Vagina (tissue), 2 donors: ENCODE results near the gene CYB561. TPM values are rescaled to one million over a fixed set of nuclear protein-coding genes. Genes with fewer than 3 reads are reported as not detected.

Experiments
- DNase-seq, 2 donors: peaks; one replicate each; pipeline ENCODE4 v3.0.0-alpha.2; 2017; ENCODE audit errors: extremely low spot score in 2 of 2
- H3K27ac ChIP-seq: fragments of 200-600 bp; sonication (generic); one replicate; pipeline ENCODE4 v1.5.1; 2019
- H3K27me3 ChIP-seq: fragments of 200-600 bp; sonication (generic); one replicate; pipeline ENCODE4 v1.5.1; 2019
- H3K36me3 ChIP-seq, 2 donors: fragments of 200-600 bp; sonication (generic); one replicate each; pipeline ENCODE4 v1.5.1; 2017 to 2019
- H3K4me1 ChIP-seq: fragments of 200-600 bp; sonication (generic); one replicate; pipeline ENCODE4 v1.5.1; 2019
- H3K4me3 ChIP-seq, 2 donors: fragments of 200-600 bp; sonication (generic); 1 replicate in 1 of 2; 2 replicates in 1 of 2; pipeline ENCODE4 v1.5.1; 2016 to 2019
- H3K9me3 ChIP-seq: fragments of 200-600 bp; sonication (generic); one replicate; pipeline ENCODE4 v1.5.1; 2019
- POLR2A ChIP-seq, 2 donors: fragments of 450-650 bp; IDR thresholded peaks; one replicate each; pipeline ENCODE4 v1.6.1; 2017; ENCODE audit warnings: antibody characterized with exemption in 2 of 2, mild to moderate bottlenecking in 2 of 2, moderate library complexity in 2 of 2
- POLR2AphosphoS5 ChIP-seq, 2 donors: sonication (generic); formaldehyde crosslinking; IDR thresholded peaks; one replicate each; pipeline ENCODE4 v1.9.0; 2017; ENCODE audit warnings: antibody characterized with exemption in 2 of 2, mild to moderate bottlenecking in 2 of 2, low read depth in 1 of 2; ENCODE audit not compliant: insufficient read depth in 1 of 2
- intact Hi-C: fragments of 100-400 bp; cut with DNase I; formaldehyde crosslinking; loops from one replicate; pipeline ENCODE4 v1.15.1; 2023
- total RNA-seq: library from RNA; depleted of rRNA; stranded (reverse); fragments of >200 nt; gene quantifications from one replicate; pipeline ENCODE4 v1.2.3, GENCODE V29; 2016
- TF ChIP-seq, protein P1 (sequence below), 3 experiments: fragments of 450-650 bp in 2 of 3; fragments of 200-600 bp in 1 of 3; sonication (generic) in 1 of 3; IDR thresholded peaks; one replicate each; pipeline ENCODE4 v1.5.1; 2017 to 2019; ENCODE audit warnings: antibody characterized with exemption in 3 of 3, mild to moderate bottlenecking in 2 of 3, moderate library complexity in 2 of 3

The CYB561 gene
- total RNA-seq, 1 donor from 2014 or later, result 46.2 TPM

DNA sequence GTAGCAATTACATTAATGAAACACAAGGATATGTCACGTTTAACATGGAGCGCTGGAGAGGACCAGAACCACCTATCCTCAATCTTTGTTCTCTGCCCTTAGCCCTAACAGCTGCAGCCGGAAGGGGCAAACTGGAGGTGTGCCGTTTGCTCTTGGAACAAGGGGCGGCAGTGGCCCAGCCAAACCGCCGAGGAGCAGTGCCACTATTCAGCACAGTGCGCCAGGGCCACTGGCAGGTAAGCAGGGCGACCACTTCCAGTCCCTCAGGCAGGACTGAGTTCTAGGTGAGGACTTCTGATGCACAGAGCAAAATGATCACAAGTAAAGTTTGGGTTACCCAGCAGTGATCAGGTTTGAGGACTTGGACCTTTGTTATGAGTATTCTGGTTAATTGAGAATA, 41.1 kb downstream of the CYB561 start:
- Histone ChIP-seq H3K9me3 (no peaks in the 10 kb centered on the region), H3K4me1 (no peaks in the 10 kb centered on the region), H3K36me3 (peaks cover 0 to 4% of the 10 kb centered on the region in 2 donors), H3K27ac (no peak overlapping the region), H3K4me3 (no peak overlapping the region), H3K27me3 (no peaks in the 10 kb centered on the region)
- TF ChIP-seq POLR2AphosphoS5 (IDR thresholded peaks at IDR 0.05; ENCODE audit: insufficient read depth in 1 of 2, low read depth in 1 of 2), result no peak
- TF ChIP-seq, protein P1, sequence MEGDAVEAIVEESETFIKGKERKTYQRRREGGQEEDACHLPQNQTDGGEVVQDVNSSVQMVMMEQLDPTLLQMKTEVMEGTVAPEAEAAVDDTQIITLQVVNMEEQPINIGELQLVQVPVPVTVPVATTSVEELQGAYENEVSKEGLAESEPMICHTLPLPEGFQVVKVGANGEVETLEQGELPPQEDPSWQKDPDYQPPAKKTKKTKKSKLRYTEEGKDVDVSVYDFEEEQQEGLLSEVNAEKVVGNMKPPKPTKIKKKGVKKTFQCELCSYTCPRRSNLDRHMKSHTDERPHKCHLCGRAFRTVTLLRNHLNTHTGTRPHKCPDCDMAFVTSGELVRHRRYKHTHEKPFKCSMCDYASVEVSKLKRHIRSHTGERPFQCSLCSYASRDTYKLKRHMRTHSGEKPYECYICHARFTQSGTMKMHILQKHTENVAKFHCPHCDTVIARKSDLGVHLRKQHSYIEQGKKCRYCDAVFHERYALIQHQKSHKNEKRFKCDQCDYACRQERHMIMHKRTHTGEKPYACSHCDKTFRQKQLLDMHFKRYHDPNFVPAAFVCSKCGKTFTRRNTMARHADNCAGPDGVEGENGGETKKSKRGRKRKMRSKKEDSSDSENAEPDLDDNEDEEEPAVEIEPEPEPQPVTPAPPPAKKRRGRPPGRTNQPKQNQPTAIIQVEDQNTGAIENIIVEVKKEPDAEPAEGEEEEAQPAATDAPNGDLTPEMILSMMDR (IDR thresholded peaks at IDR 0.05), result no peak
- TF ChIP-seq POLR2A (IDR thresholded peaks at IDR 0.05), result no peak
- intact Hi-C loops, result loop anchor here (5.0 to 10.0 kb wide), 2 partner anchors 320 to 703 kb away; no protein-coding TSS in a partner anchor
- DNase-seq, result no peak

DNA sequence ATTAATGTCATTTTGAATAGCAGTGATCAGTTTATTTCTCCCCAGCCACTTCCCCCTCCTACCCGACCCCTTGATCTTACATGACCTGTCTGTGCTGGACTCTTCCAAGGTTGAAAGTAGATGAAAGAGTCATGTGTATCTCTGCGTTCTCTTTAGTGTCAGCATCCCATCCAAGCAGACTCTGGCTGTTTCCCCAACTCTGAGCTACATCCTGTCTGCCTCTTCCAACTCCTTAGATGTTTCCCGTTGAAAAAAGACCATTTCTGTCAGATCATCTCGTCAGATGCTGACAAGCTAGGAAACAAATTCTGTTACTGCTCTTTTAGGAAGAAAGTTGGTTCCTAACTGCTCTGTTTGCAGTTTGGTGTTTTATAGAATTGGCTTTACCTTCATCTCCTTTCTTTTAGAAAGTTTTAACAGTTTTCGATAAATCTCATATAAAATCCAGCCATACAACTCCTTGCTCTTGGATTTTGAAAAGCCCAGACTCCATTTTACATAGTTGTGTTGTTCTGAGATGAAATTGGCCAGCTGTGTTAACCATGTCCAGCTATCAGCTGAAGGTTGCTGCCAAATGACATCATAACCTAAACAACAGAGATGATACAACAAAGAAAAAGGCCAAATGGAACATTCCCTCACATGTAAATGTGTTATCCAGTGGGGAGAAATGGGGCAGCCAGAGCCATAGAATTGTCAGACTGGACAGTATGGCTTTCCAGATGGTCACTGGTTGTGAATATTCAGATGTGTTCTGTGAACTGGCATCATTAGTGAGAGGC, 43.5 kb downstream of the CYB561 start:
- Histone ChIP-seq H3K9me3 (no peaks in the 10 kb centered on the region), H3K4me1 (peaks cover 12% of the 10 kb centered on the region), H3K4me3 (no peak overlapping the region), H3K27ac (no peak overlapping the region), H3K36me3 (no peaks in the 10 kb centered on the region), H3K27me3 (no peaks in the 10 kb centered on the region)
- intact Hi-C loops, result loop anchor here (10.0 kb wide), 1 partner anchor 318 kb away; no protein-coding TSS in a partner anchor
- TF ChIP-seq POLR2AphosphoS5 (IDR thresholded peaks at IDR 0.05; ENCODE audit: insufficient read depth in 1 of 2, low read depth in 1 of 2) (no peak), POLR2A (IDR thresholded peaks at IDR 0.05) (no peak)
- TF ChIP-seq, protein P1 (IDR thresholded peaks at IDR 0.05), result no peak
- DNase-seq, result no peak

- Histone ChIP-seq H3K4me3 (no peak overlapping the region), H3K27ac (no peak overlapping the region), H3K4me1 (peaks cover 21% of the 10 kb centered on the region), H3K9me3 (no peaks in the 10 kb centered on the region), H3K27me3 (no peaks in the 10 kb centered on the region), H3K36me3 (peaks cover 0 to 6% of the 10 kb centered on the region in 2 donors)
- no peak for DNase-seq
- TF ChIP-seq POLR2A (IDR thresholded peaks at IDR 0.05), result no peak
- TF ChIP-seq, protein P1 (IDR thresholded peaks at IDR 0.05), result no peak
- no peak for TF ChIP-seq POLR2AphosphoS5 (IDR thresholded peaks at IDR 0.05; ENCODE audit: insufficient read depth in 1 of 2, low read depth in 1 of 2)
- intact Hi-C loops, result loop anchor here (10.0 kb wide), 1 partner anchor 315 kb away; no protein-coding TSS in a partner anchor
Measured at GRCh38 chr17:63399856-63400255, 46.2 kb downstream of the CYB561 start.

- H3K9me3 ChIP-seq, result no peaks in the 10 kb centered on the region
- H3K4me1 ChIP-seq, result peaks cover 21% of the 10 kb centered on the region
- TF ChIP-seq POLR2AphosphoS5 (IDR thresholded peaks at IDR 0.05; ENCODE audit: insufficient read depth in 1 of 2, low read depth in 1 of 2) (no peak), POLR2A (IDR thresholded peaks at IDR 0.05) (no peak)
- TF ChIP-seq, protein P1 (IDR thresholded peaks at IDR 0.05), result no peak
- no peaks in the 10 kb centered on the region for H3K27me3 ChIP-seq
- no peak for DNase-seq
- no peak overlapping the region for H3K4me3 ChIP-seq
- intact Hi-C loops, result no loop called here
- H3K27ac ChIP-seq, result no peak overlapping the region
- peaks cover 0 to 6% of the 10 kb centered on the region in 2 donors for H3K36me3 ChIP-seq
Measured at GRCh38 chr17:63399316-63399715, 46.8 kb downstream of the CYB561 start.

- intact Hi-C loops, result no loop called here
- Histone ChIP-seq H3K4me3 (no peak overlapping the region), H3K27me3 (no peaks in the 10 kb centered on the region), H3K36me3 (peaks cover 0 to 6% of the 10 kb centered on the region in 2 donors), H3K27ac (no peak overlapping the region), H3K4me1 (peaks cover 21% of the 10 kb centered on the region), H3K9me3 (no peaks in the 10 kb centered on the region)
- TF ChIP-seq POLR2A (IDR thresholded peaks at IDR 0.05) (no peak), POLR2AphosphoS5 (IDR thresholded peaks at IDR 0.05; ENCODE audit: insufficient read depth in 1 of 2, low read depth in 1 of 2) (no peak)
- TF ChIP-seq, protein P1 (IDR thresholded peaks at IDR 0.05), result no peak
- DNase-seq, result no peak
Measured at GRCh38 chr17:63398680-63399079, 47.4 kb downstream of the CYB561 start.
